Neural cell (in vitro differentiated cells): Measurements from ENCODE around the gene RUFY2. TPM values are rescaled to one million over a fixed set of nuclear protein-coding genes. Genes with fewer than 3 reads are reported as not detected.

Experiments used
- H2AFZ ChIP-seq: fragments of 200-600, 300-800 bp; sonication (generic), shearing (Covaris generic); 2 replicates; pipeline ENCODE4 v1.6.0; 2014; ENCODE audit warnings: low read depth, mild to moderate bottlenecking, antibody characterized with exemption, low read length, moderate library complexity
- H3F3A ChIP-seq: fragments of 200-600 bp; shearing (Covaris generic); 2 replicates; pipeline ENCODE4 v1.6.1; 2016; ENCODE audit warnings: mild to moderate bottlenecking, moderate library complexity, mixed read lengths, antibody characterized with exemption, low read length; ENCODE audit not compliant: insufficient read depth, poor library complexity, severe bottlenecking
- H3K27ac ChIP-seq: fragments of 200-600, 300-800 bp; sonication (generic), shearing (Covaris generic); 2 replicates; pipeline ENCODE4 v1.5.1; 2014; ENCODE audit warnings: mild to moderate bottlenecking, low read length, moderate library complexity
- H3K27me3 ChIP-seq: fragments of 300-800, 200-600 bp; sonication (generic), shearing (Covaris generic); 2 replicates; pipeline ENCODE4 v1.6.0; 2014; ENCODE audit warnings: mild to moderate bottlenecking, low read depth, low read length, moderate library complexity; ENCODE audit not compliant: insufficient read depth
- H3K36me3 ChIP-seq: fragments of 300-800, 200-600 bp; sonication (generic), shearing (Covaris generic); 2 replicates; pipeline ENCODE4 v1.5.1; 2014; ENCODE audit warnings: mild to moderate bottlenecking, antibody characterized with exemption, low read length, moderate library complexity; ENCODE audit not compliant: insufficient read depth
- H3K4me2 ChIP-seq: fragments of 300-800, 200-600 bp; sonication (generic), shearing (Covaris generic); 2 replicates; pipeline ENCODE4 v1.6.0; 2014; ENCODE audit warnings: mild to moderate bottlenecking, low read length
- H3K4me3 ChIP-seq: fragments of 300-800, 200-600 bp; sonication (generic), shearing (Covaris generic); 2 replicates; pipeline ENCODE4 v1.5.1; 2014; ENCODE audit warnings: mild to moderate bottlenecking, low read length, moderate library complexity
- H3K79me2 ChIP-seq: fragments of 200-600 bp; shearing (Covaris generic); replicated peaks from 2 replicates; pipeline ENCODE4 v1.6.0; 2014; ENCODE audit warnings: mild to moderate bottlenecking, low read length, moderate library complexity; ENCODE audit not compliant: insufficient read depth
- H3K9ac ChIP-seq: fragments of 300-800, 200-600 bp; sonication (generic), shearing (Covaris generic); 2 replicates; pipeline ENCODE4 v1.6.1; 2016; ENCODE audit warnings: mild to moderate bottlenecking, low read length, mixed read lengths
- H3K9me2 ChIP-seq: fragments of 200-600 bp; shearing (Covaris generic); 2 replicates; pipeline ENCODE4 v1.6.1; 2016; ENCODE audit warnings: mild to moderate bottlenecking, low read length, mixed read lengths; ENCODE audit not compliant: insufficient read depth
- H3K9me3 ChIP-seq: fragments of 200-600, 300-800 bp; sonication (generic), shearing (Covaris generic); 2 replicates; pipeline ENCODE4 v1.6.1; 2016; ENCODE audit warnings: mild to moderate bottlenecking, mixed run types, low read length, moderate library complexity, mixed read lengths
- H4K20me1 ChIP-seq: fragments of 200-600 bp; shearing (Covaris generic); 2 replicates; pipeline ENCODE4 v1.6.1; 2016; ENCODE audit warnings: mild to moderate bottlenecking, mixed run types; ENCODE audit not compliant: insufficient read depth
- EP300 ChIP-seq: fragments of 450-650 bp; conservative IDR thresholded peaks from 2 replicates; pipeline ENCODE4 v1.6.1; 2014; ENCODE audit warnings: antibody characterized with exemption, mild to moderate bottlenecking, moderate library complexity; ENCODE audit not compliant: poor library complexity, severe bottlenecking
- EZH2 ChIP-seq: fragments of 200-600, 300-800 bp; shearing (Covaris generic), sonication (generic); IDR thresholded peaks from 2 replicates; pipeline ENCODE4 v1.6.1; 2014; ENCODE audit warnings: antibody characterized with exemption, low read length, borderline replicate concordance, mild to moderate bottlenecking; ENCODE audit not compliant: insufficient read depth, poor library complexity, severe bottlenecking
- MXI1 ChIP-seq: fragments of 450-650 bp; conservative IDR thresholded peaks from 2 replicates; pipeline ENCODE4 v1.6.1; 2014; ENCODE audit warnings: antibody characterized with exemption, mild to moderate bottlenecking; ENCODE audit not compliant: poor library complexity, severe bottlenecking
- POLR2AphosphoS5 ChIP-seq: IDR thresholded peaks from 2 replicates; pipeline ENCODE4 v1.6.1; 2012
- RAD21 ChIP-seq: fragments of 450-650 bp; conservative IDR thresholded peaks from 2 replicates; pipeline ENCODE4 v1.6.1; 2014; ENCODE audit warnings: antibody characterized with exemption, mild to moderate bottlenecking, moderate library complexity
- SMC3 ChIP-seq: fragments of 450-650 bp; conservative IDR thresholded peaks from 2 replicates; pipeline ENCODE4 v1.6.1; 2014; ENCODE audit warnings: antibody characterized with exemption, mild to moderate bottlenecking, moderate library complexity; ENCODE audit not compliant: poor library complexity
- TAF1 ChIP-seq: IDR thresholded peaks from 2 replicates; pipeline ENCODE4 v1.6.1; 2012; ENCODE audit warnings: low read depth
- polyA plus RNA-seq: library from polyadenylated mRNA; depleted of rRNA; stranded (reverse); fragments of >200 nt; gene quantifications from 2 replicates; pipeline ENCODE4 v1.2.3, GENCODE V29; 2014
- TF ChIP-seq, protein P1 (sequence below): IDR thresholded peaks from 2 replicates; pipeline ENCODE4 v1.6.1; 2012; ENCODE audit warnings: borderline replicate concordance
- TF ChIP-seq, protein P2 (sequence below): fragments of 450-650 bp; IDR thresholded peaks from 2 replicates; pipeline ENCODE4 v1.5.1; 2014; ENCODE audit warnings: antibody characterized with exemption, mild to moderate bottlenecking, moderate library complexity; ENCODE audit not compliant: poor library complexity, severe bottlenecking

Gene RUFY2
- polyA plus RNA-seq, 1 donor from 2014 or later = 168 TPM

DNA sequence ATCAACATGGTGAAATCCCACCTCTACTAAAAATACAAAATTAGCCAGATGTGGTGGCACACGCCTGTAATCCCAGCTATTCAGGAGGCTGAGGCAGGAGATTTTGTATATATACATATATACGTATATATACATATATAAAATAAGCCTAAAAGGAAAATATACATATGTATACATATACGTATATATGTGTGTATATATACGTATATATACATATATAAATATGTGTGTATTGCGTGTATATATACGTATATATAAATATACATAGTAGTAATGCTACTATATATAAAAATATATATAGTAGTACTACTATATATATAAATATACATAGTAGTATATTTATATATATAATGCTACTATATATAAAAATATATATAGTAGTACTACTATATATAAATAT, 47.9 kb downstream of the RUFY2 start:
- Histone ChIP-seq H3K9ac (no peak overlapping the region), H3F3A (no peaks in the 10 kb centered on the region), H2AFZ (no peak overlapping the region), H3K27me3 (no peaks in the 10 kb centered on the region), H3K27ac (no peak overlapping the region), H4K20me1 (no peaks in the 10 kb centered on the region), H3K79me2 (no peaks in the 10 kb centered on the region), H3K9me3 (no peaks in the 10 kb centered on the region), H3K4me2 (no peak overlapping the region), H3K36me3 (no peaks in the 10 kb centered on the region), H3K4me3 (no peak overlapping the region), H3K9me2 (no peaks in the 10 kb centered on the region)
- TF ChIP-seq EP300 (no peak), TAF1 (no peak)

DNA sequence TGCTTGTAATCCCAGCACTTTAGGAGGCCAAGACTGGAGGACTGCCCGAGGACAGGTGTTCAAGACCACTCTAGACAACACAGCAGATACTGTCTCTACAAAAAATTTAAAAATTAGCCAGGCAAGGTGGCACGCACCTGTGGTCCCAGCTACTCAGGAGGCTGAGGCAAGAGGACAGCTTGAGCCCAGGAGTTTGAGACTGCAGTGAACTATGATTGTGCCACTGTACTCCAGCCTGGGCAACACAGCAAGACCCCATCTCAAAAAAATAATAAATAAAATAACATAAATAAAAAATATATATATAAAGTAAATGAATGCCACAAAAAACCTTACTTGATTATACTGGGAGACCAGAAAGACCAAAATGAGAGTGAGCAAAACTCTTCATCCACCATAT, 53.5 kb downstream of the RUFY2 start:
- Histone ChIP-seq H3F3A (no peaks in the 10 kb centered on the region), H3K9me2 (no peaks in the 10 kb centered on the region), H3K27ac (no peak overlapping the region), H3K4me3 (no peak overlapping the region), H3K9me3 (no peaks in the 10 kb centered on the region), H4K20me1 (no peaks in the 10 kb centered on the region), H3K9ac (no peak overlapping the region), H3K27me3 (no peaks in the 10 kb centered on the region), H3K4me2 (no peak overlapping the region), H3K36me3 (peaks cover 4% of the 10 kb centered on the region), H3K79me2 (no peaks in the 10 kb centered on the region), H2AFZ (no peak overlapping the region)
- TF ChIP-seq MXI1 = no peak
- TF ChIP-seq, protein P1, sequence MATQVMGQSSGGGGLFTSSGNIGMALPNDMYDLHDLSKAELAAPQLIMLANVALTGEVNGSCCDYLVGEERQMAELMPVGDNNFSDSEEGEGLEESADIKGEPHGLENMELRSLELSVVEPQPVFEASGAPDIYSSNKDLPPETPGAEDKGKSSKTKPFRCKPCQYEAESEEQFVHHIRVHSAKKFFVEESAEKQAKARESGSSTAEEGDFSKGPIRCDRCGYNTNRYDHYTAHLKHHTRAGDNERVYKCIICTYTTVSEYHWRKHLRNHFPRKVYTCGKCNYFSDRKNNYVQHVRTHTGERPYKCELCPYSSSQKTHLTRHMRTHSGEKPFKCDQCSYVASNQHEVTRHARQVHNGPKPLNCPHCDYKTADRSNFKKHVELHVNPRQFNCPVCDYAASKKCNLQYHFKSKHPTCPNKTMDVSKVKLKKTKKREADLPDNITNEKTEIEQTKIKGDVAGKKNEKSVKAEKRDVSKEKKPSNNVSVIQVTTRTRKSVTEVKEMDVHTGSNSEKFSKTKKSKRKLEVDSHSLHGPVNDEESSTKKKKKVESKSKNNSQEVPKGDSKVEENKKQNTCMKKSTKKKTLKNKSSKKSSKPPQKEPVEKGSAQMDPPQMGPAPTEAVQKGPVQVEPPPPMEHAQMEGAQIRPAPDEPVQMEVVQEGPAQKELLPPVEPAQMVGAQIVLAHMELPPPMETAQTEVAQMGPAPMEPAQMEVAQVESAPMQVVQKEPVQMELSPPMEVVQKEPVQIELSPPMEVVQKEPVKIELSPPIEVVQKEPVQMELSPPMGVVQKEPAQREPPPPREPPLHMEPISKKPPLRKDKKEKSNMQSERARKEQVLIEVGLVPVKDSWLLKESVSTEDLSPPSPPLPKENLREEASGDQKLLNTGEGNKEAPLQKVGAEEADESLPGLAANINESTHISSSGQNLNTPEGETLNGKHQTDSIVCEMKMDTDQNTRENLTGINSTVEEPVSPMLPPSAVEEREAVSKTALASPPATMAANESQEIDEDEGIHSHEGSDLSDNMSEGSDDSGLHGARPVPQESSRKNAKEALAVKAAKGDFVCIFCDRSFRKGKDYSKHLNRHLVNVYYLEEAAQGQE = no peak
- TF ChIP-seq, protein P2, sequence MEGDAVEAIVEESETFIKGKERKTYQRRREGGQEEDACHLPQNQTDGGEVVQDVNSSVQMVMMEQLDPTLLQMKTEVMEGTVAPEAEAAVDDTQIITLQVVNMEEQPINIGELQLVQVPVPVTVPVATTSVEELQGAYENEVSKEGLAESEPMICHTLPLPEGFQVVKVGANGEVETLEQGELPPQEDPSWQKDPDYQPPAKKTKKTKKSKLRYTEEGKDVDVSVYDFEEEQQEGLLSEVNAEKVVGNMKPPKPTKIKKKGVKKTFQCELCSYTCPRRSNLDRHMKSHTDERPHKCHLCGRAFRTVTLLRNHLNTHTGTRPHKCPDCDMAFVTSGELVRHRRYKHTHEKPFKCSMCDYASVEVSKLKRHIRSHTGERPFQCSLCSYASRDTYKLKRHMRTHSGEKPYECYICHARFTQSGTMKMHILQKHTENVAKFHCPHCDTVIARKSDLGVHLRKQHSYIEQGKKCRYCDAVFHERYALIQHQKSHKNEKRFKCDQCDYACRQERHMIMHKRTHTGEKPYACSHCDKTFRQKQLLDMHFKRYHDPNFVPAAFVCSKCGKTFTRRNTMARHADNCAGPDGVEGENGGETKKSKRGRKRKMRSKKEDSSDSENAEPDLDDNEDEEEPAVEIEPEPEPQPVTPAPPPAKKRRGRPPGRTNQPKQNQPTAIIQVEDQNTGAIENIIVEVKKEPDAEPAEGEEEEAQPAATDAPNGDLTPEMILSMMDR = no peak
- TF ChIP-seq TAF1 = no peak
- TF ChIP-seq EP300 = no peak
- no peak for TF ChIP-seq RAD21
- TF ChIP-seq POLR2AphosphoS5 = no peak
- TF ChIP-seq EZH2 = no peak
- TF ChIP-seq SMC3 = no peak

DNA sequence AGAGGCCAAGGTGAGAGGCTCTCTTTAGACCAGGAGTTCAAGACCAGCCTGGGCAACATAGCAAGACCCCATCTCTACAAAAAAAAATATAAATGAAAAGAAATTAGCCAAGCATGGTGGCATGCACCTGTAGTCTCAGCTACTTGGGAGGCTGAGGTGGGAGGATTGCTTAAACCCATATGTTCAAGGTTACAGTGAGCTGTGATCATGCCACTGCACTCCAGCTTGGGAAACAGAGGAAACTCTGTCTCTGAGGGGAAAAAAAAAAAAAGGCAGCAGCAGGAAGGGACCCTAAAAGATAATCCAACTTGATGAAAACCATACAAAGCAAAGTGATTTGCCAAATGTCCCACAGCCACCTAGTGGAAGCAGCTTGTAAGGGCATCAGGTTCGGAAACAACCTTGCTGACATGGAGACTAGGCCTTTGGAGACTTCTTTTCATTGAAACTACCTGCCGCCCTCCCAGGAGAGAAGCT, 58.8 kb downstream of the RUFY2 start:
- Histone ChIP-seq H3K36me3 (peaks cover 4% of the 10 kb centered on the region), H4K20me1 (no peaks in the 10 kb centered on the region), H3K4me2 (no peak overlapping the region), H3K9me2 (no peaks in the 10 kb centered on the region), H3F3A (peaks cover 10% of the 10 kb centered on the region), H3K9me3 (no peaks in the 10 kb centered on the region), H3K27me3 (no peaks in the 10 kb centered on the region), H2AFZ (no peak overlapping the region), H3K27ac (no peak overlapping the region), H3K79me2 (no peaks in the 10 kb centered on the region), H3K4me3 (no peak overlapping the region), H3K9ac (no peak overlapping the region)
- TF ChIP-seq, protein P1 = no peak
- TF ChIP-seq EZH2 (no peak), MXI1 (no peak), POLR2AphosphoS5 (no peak), EP300 (no peak), RAD21 (peak; percentile 53), TAF1 (no peak), SMC3 (peak; percentile 67)
- TF ChIP-seq, protein P2 = peak; percentile 65
